ENCODE results near the gene CDKL4.

Gene CDKL4

GRCh38 chr2:39243469-39244123 is at the start of gene CDKL4:
TSS of gene CDKL4 (minus strand) at chr2:39243970.
- Mint-ChIP-seq H3K4me3 (peak within 1 kb of the TSS; percentile 81), H3K9me3 (no peaks in the 10 kb centered on the region), H3K27ac (peak within 1 kb of the TSS; percentile 88), H3K36me3 (no peaks in the 10 kb centered on the region), H3K4me1 (peaks cover 13% of the 10 kb centered on the region)
- ATAC-seq (peak; percentile 71), DNase-seq (ENCODE audit: low spot score in 2 of 2) (peak in 1 of 2 donors; percentile 10)

- Mint-ChIP-seq H3K4me1 (no peaks in the 10 kb centered on the region), H3K9me3 (no peaks in the 10 kb centered on the region), H3K36me3 (peaks cover 36% of the 10 kb centered on the region), H3K27ac (no peak overlapping the region), H3K4me3 (no peak overlapping the region)
- ATAC-seq, result no peak
- DNase-seq (ENCODE audit: low spot score in 2 of 2), result no peak
These were observed 46.7 kb upstream of the CDKL4 start for GRCh38 chr2:39290433-39290832.

- H3K4me1 Mint-ChIP-seq, result no peaks in the 10 kb centered on the region
- peaks cover 36% of the 10 kb centered on the region for H3K36me3 Mint-ChIP-seq
- H3K4me3 Mint-ChIP-seq, result no peak overlapping the region
- ATAC-seq (no peak), DNase-seq (ENCODE audit: low spot score in 2 of 2) (no peak)
- no peak overlapping the region for H3K27ac Mint-ChIP-seq
- no peaks in the 10 kb centered on the region for H3K9me3 Mint-ChIP-seq
These were observed 45.8 kb upstream of the CDKL4 start for GRCh38 chr2:39289609-39290008.

GRCh38 chr2:39283561-39283960 is 39.8 kb upstream of the CDKL4 start:
- Mint-ChIP-seq H3K4me1 (no peaks in the 10 kb centered on the region), H3K27ac (no peak overlapping the region), H3K4me3 (no peak overlapping the region), H3K9me3 (no peaks in the 10 kb centered on the region), H3K36me3 (peaks cover 25% of the 10 kb centered on the region)
- DNase-seq (ENCODE audit: low spot score in 2 of 2), result no peak
- no peak for ATAC-seq

- H3K4me1 Mint-ChIP-seq, result no peaks in the 10 kb centered on the region
- H3K9me3 Mint-ChIP-seq, result no peaks in the 10 kb centered on the region
- H3K36me3 Mint-ChIP-seq, result peaks cover 21% of the 10 kb centered on the region
- ATAC-seq (no peak), DNase-seq (ENCODE audit: low spot score in 2 of 2) (no peak)
- H3K4me3 Mint-ChIP-seq, result no peak overlapping the region
- H3K27ac Mint-ChIP-seq, result no peak overlapping the region
These were observed 37.6 kb upstream of the CDKL4 start for GRCh38 chr2:39281391-39281790.

GRCh38 chr2:39275016-39275415 is 31.2 kb upstream of the CDKL4 start:
- DNase-seq (ENCODE audit: low spot score in 2 of 2) (no peak), ATAC-seq (no peak)
- Mint-ChIP-seq H3K4me1 (no peaks in the 10 kb centered on the region), H3K36me3 (peaks cover 44% of the 10 kb centered on the region), H3K9me3 (no peaks in the 10 kb centered on the region), H3K27ac (no peak overlapping the region), H3K4me3 (no peak overlapping the region)

GRCh38 chr2:39269941-39270340 is 26.2 kb upstream of the CDKL4 start:
- ATAC-seq, result no peak
- Mint-ChIP-seq H3K4me1 (peaks cover 17% of the 10 kb centered on the region), H3K27ac (no peak overlapping the region)

GRCh38 chr2:39266916-39267434 is 23.2 kb upstream of the CDKL4 start:
- Mint-ChIP-seq H3K9me3 (no peaks in the 10 kb centered on the region), H3K4me1 (peaks cover 21% of the 10 kb centered on the region), H3K36me3 (peaks cover 22% of the 10 kb centered on the region), H3K4me3 (no peak overlapping the region), H3K27ac (peak overlapping the region; percentile 23)
- DNase-seq (ENCODE audit: low spot score in 2 of 2) (no peak), ATAC-seq (no peak)

More at GRCh38 chr2:39269941-39270340, 26.2 kb upstream of the CDKL4 start:
- peaks cover 32% of the 10 kb centered on the region for H3K36me3 Mint-ChIP-seq
- H3K9me3 Mint-ChIP-seq, result no peaks in the 10 kb centered on the region
- H3K4me3 Mint-ChIP-seq, result no peak overlapping the region
- no peak for DNase-seq (ENCODE audit: low spot score in 2 of 2)

- Mint-ChIP-seq H3K4me1 (peaks cover 21% of the 10 kb centered on the region), H3K27ac (peak overlapping the region; percentile 23), H3K36me3 (peaks cover 21% of the 10 kb centered on the region), H3K9me3 (no peaks in the 10 kb centered on the region), H3K4me3 (peak overlapping the region; percentile 1)
- ATAC-seq (peak; percentile 94), DNase-seq (ENCODE audit: low spot score in 2 of 2) (peak; percentile 3 to 67)
These were observed 22.5 kb upstream of the CDKL4 start for GRCh38 chr2:39266139-39266805.

- no peaks in the 10 kb centered on the region for H3K9me3 Mint-ChIP-seq
- H3K27ac Mint-ChIP-seq, result peak overlapping the region; percentile 41
- peaks cover 21% of the 10 kb centered on the region for H3K4me1 Mint-ChIP-seq
- H3K4me3 Mint-ChIP-seq, result no peak overlapping the region
- DNase-seq (ENCODE audit: low spot score in 2 of 2) (no peak), ATAC-seq (no peak)
- peaks cover 16% of the 10 kb centered on the region for H3K36me3 Mint-ChIP-seq
These were observed 21.5 kb upstream of the CDKL4 start for GRCh38 chr2:39265315-39265714.

GRCh38 chr2:39264733-39265132 is 21.0 kb upstream of the CDKL4 start:
- H3K4me3 Mint-ChIP-seq, result no peak overlapping the region

GRCh38 chr2:39260087-39260486 is 16.3 kb upstream of the CDKL4 start:
- DNase-seq (ENCODE audit: low spot score in 2 of 2), result no peak
- no peak overlapping the region for H3K4me3 Mint-ChIP-seq
- no peaks in the 10 kb centered on the region for H3K9me3 Mint-ChIP-seq
- no peak overlapping the region for H3K27ac Mint-ChIP-seq
- no peak for ATAC-seq
- H3K4me1 Mint-ChIP-seq, result peaks cover 5% of the 10 kb centered on the region
- H3K36me3 Mint-ChIP-seq, result peaks cover 18% of the 10 kb centered on the region

More at GRCh38 chr2:39264733-39265132, 21.0 kb upstream of the CDKL4 start:
- ATAC-seq (no peak), DNase-seq (ENCODE audit: low spot score in 2 of 2) (no peak)
- Mint-ChIP-seq H3K4me1 (peaks cover 21% of the 10 kb centered on the region), H3K27ac (peak overlapping the region; percentile 41), H3K9me3 (no peaks in the 10 kb centered on the region), H3K36me3 (peaks cover 15% of the 10 kb centered on the region)

GRCh38 chr2:39256040-39256439 is 12.3 kb upstream of the CDKL4 start:
- no peak for ATAC-seq
- Mint-ChIP-seq H3K4me3 (no peak overlapping the region), H3K9me3 (no peaks in the 10 kb centered on the region), H3K36me3 (peaks cover 18% of the 10 kb centered on the region), H3K4me1 (no peaks in the 10 kb centered on the region), H3K27ac (no peak overlapping the region)
- no peak for DNase-seq (ENCODE audit: low spot score in 2 of 2)

GRCh38 chr2:39252888-39253518 is 9.2 kb upstream of the CDKL4 start:
- Mint-ChIP-seq H3K4me1 (no peaks in the 10 kb centered on the region), H3K9me3 (no peaks in the 10 kb centered on the region), H3K27ac (no peak overlapping the region), H3K36me3 (peaks cover 12% of the 10 kb centered on the region), H3K4me3 (no peak overlapping the region)
- no peak for DNase-seq (ENCODE audit: low spot score in 2 of 2)
- ATAC-seq, result no peak

- no peak overlapping the region for H3K4me3 Mint-ChIP-seq
- H3K9me3 Mint-ChIP-seq, result no peaks in the 10 kb centered on the region
- DNase-seq (ENCODE audit: low spot score in 2 of 2) (no peak), ATAC-seq (no peak)
- H3K4me1 Mint-ChIP-seq, result peaks cover 13% of the 10 kb centered on the region
- no peaks in the 10 kb centered on the region for H3K36me3 Mint-ChIP-seq
- H3K27ac Mint-ChIP-seq, result no peak overlapping the region
These were observed 3.8 kb upstream of the CDKL4 start for GRCh38 chr2:39247512-39248043.

Data from stimulated activated effector memory CD8-positive, alpha-beta T cell treated with anti-CD3 and anti-CD28 coated beads, Interleukin-12 subunit alpha, Interleukin-12 subunit beta, amount 100 ng/mL, for 72 hours (primary cell).